Spinal cord (tissue), 10 donors: Measurements from ENCODE around the gene DEPP1. TPM values are rescaled to one million over a fixed set of nuclear protein-coding genes. Genes with fewer than 3 reads are reported as not detected.

Experiments used
- DNase-seq, 6 donors: peaks; one replicate each; pipeline versions ENCODE4 v3.0.0 to v3.0.0-alpha.2; 2013 to 2015; ENCODE audit warnings: low spot score in 6 of 6, low read depth in 4 of 6
- H3K27ac ChIP-seq: one replicate; pipeline ENCODE4 v1.5.1; 2013; ENCODE audit warnings: low read depth, low read length, control low read depth
- H3K27me3 ChIP-seq: one replicate; pipeline ENCODE4 v1.6.1; 2013; ENCODE audit warnings: low read length; ENCODE audit not compliant: control insufficient read depth, insufficient read depth
- H3K36me3 ChIP-seq: one replicate; pipeline ENCODE4 v1.6.1; 2013; ENCODE audit warnings: low read length; ENCODE audit not compliant: control insufficient read depth, insufficient read depth
- H3K4me1 ChIP-seq: one replicate; pipeline ENCODE4 v1.6.1; 2013; ENCODE audit warnings: low read length; ENCODE audit not compliant: control insufficient read depth, insufficient read depth
- H3K4me3 ChIP-seq: one replicate; pipeline ENCODE4 v1.5.1; 2013; ENCODE audit warnings: low read depth, low read length, control low read depth
- H3K9me3 ChIP-seq: one replicate; pipeline ENCODE4 v1.6.1; 2013; ENCODE audit warnings: low read length; ENCODE audit not compliant: control insufficient read depth, insufficient read depth
- WGBS: methylation state at CpG from one replicate; pipeline ENCODE4 v1.1.5; 2013; ENCODE audit warnings: missing lambda C conversion rate; ENCODE audit not compliant: insufficient coverage; 5-methylcytosine and 5-hydroxymethylcytosine counted together
- polyA plus RNA-seq, 2 donors: library from polyadenylated mRNA; unstranded; fragments of 120-200 nt; gene quantifications; one replicate each; pipeline ENCODE4 v1.2.1, GENCODE V29; 2013; ENCODE audit not compliant: insufficient read length in 2 of 2
- total RNA-seq, 2 donors: library from RNA; depleted of rRNA in 1 of 2; stranded (reverse); fragments of 120-200 nt in 1 of 2; fragments of >200 nt in 1 of 2; gene quantifications; one replicate each; pipeline versions ENCODE4 v1.2.3 to v1.2.4, GENCODE V29; 2013 to 2014
- donor health status: healthy.

The DEPP1 gene
- total and polyA plus RNA-seq, 4 donors: 8.1 to 25.2 (median 13.9) TPM

GRCh38 chr10:44994752-44995530 is 16.3 kb upstream of the DEPP1 start:
- Histone ChIP-seq H3K4me3 (no peak overlapping the region), H3K36me3 (peaks cover 37% of the 10 kb centered on the region), H3K4me1 (peaks cover 56% of the 10 kb centered on the region), H3K27ac (peak overlapping the region; percentile 90), H3K9me3 (no peaks in the 10 kb centered on the region), H3K27me3 (no peaks in the 10 kb centered on the region)
- 78% methylated on average over 7 of the region's 9 CpGs for WGBS
- no peak for DNase-seq

GRCh38 chr10:44993922-44994751 is 15.5 kb upstream of the DEPP1 start:
- no peak for DNase-seq
- WGBS: 78% methylated on average over 6 of the region's 11 CpGs
- Histone ChIP-seq H3K36me3 (peaks cover 44% of the 10 kb centered on the region), H3K4me1 (peaks cover 56% of the 10 kb centered on the region), H3K4me3 (no peak overlapping the region), H3K9me3 (no peaks in the 10 kb centered on the region), H3K27ac (no peak overlapping the region), H3K27me3 (no peaks in the 10 kb centered on the region)

DNA sequence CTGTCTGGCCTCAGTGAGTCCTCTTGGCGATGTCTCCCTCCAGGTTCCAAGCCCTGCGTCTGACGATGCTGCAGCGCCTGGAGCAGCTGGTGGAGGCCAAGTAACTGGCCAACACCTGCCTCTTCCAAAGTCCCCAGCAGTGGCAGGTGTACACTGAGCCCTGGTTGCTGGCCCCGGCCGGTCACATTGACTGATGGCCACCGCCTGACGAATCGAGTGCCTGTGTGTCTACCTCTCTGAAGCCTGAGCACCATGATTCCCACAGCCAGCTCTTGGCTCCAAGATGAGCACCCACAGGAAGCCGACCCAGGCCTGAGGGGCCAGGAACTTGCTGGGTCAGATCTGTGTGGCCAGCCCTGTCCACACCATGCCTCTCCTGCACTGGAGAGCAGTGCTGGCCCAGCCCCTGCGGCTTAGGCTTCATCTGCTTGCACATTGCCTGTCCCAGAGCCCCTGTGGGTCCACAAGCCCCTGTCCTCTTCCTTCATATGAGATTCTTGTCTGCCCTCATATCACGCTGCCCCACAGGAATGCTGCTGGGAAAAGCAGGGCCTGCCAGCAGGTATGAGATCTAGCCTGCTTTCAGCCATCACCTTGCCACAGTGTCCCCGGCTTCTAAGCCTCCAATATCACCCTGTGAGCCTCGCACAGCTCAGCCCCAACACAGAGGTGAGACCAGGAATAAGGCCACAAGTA is 14.8 kb upstream of the DEPP1 start:
- Histone ChIP-seq H3K36me3 (peaks cover 45% of the 10 kb centered on the region), H3K9me3 (no peaks in the 10 kb centered on the region), H3K4me3 (no peak overlapping the region), H3K27ac (no peak overlapping the region), H3K4me1 (peaks cover 56% of the 10 kb centered on the region), H3K27me3 (no peaks in the 10 kb centered on the region)
- WGBS: 94% methylated on average over 14 of the region's 14 CpGs
- DNase-seq: no peak

DNA sequence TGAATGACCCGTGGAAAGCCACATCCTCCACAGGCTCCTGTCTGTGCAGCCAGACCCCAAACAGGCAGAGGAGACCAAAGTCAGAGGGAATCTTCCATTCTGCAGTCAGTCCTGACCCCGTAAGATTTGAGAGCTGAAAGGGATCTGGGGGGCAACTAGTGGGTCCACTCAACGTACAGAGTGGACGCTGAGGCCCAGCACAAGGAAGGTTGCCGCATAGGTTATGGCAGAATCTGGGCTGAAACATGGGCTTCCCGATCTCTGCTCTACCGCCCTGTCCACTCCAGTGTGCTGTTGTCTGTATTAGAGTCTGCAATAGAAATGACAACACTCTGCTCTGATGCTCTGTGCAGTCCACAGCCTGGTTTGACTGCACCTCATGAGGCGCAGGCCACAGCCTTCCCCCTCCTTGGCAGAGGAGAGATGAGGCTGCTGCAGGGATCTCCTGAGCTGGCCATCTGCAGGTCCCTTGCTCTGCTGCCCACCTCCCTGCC is 14.2 kb upstream of the DEPP1 start:
- Histone ChIP-seq H3K36me3 (peaks cover 45% of the 10 kb centered on the region), H3K4me1 (peaks cover 56% of the 10 kb centered on the region), H3K9me3 (no peaks in the 10 kb centered on the region), H3K4me3 (no peak overlapping the region), H3K27me3 (no peaks in the 10 kb centered on the region), H3K27ac (no peak overlapping the region)
- no peak for DNase-seq
- WGBS: 98% methylated on average over 8 of the region's 8 CpGs

GRCh38 chr10:44992070-44992731 is 13.6 kb upstream of the DEPP1 start:
- Histone ChIP-seq H3K27ac (no peak overlapping the region), H3K36me3 (peaks cover 45% of the 10 kb centered on the region), H3K4me3 (no peak overlapping the region), H3K27me3 (no peaks in the 10 kb centered on the region), H3K9me3 (no peaks in the 10 kb centered on the region), H3K4me1 (peaks cover 56% of the 10 kb centered on the region)
- 83% methylated on average over 11 of the region's 11 CpGs for WGBS
- no peak for DNase-seq

DNA sequence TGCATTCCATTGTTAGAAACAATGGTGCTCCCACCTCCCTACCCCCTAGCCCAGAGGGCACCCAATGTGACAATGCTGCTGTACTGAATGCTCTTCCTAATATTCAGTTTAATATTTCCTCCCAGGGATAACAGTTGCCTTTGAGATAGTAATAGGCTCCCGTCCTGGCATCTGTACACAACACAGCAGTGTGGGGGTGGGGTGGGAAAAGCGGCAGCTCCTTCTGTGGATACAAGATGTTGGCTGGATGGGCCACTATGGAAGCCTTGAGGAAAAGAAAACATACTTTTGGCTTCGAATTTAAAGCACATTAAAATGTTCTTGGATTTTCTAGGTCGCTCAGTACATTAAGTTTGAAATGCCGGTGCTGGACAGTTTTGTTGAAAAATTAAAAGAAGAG is 13.0 kb upstream of the DEPP1 start:
- WGBS: 71% methylated on average over 2 of the region's 5 CpGs
- H3K27me3 ChIP-seq: no peaks in the 10 kb centered on the region
- no peaks in the 10 kb centered on the region for H3K9me3 ChIP-seq
- peaks cover 50% of the 10 kb centered on the region for H3K4me1 ChIP-seq
- DNase-seq: no peak
- no peak overlapping the region for H3K27ac ChIP-seq
- H3K36me3 ChIP-seq: peaks cover 45% of the 10 kb centered on the region
- no peak overlapping the region for H3K4me3 ChIP-seq

DNA sequence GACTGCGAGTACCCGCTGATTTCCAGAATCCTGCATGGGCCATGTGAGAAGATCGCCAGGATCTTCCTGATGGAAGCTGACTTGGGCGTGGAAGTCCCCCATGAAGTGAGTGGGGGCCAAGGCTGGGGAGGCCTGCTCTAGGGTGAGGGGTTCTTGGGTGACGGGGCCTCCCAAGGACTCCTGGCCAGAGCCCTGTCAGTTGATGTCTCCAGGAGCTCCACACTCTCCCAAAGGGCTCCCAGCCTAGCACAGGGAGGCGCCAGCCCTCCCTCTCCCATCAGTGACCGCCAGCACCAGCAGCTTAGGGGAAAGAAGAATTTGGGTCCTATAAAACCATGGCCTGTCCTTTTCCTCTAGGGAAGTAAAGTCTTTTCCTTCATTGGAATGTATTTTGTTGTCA is 12.4 kb upstream of the DEPP1 start:
- H3K4me3 ChIP-seq: no peak overlapping the region
- DNase-seq: no peak
- no peaks in the 10 kb centered on the region for H3K27me3 ChIP-seq
- H3K27ac ChIP-seq: no peak overlapping the region
- 94% methylated on average over 3 of the region's 7 CpGs for WGBS
- H3K4me1 ChIP-seq: peaks cover 43% of the 10 kb centered on the region
- H3K9me3 ChIP-seq: no peaks in the 10 kb centered on the region
- H3K36me3 ChIP-seq: peaks cover 45% of the 10 kb centered on the region

- Histone ChIP-seq H3K36me3 (peaks cover 49% of the 10 kb centered on the region), H3K27ac (peak overlapping the region; percentile 6), H3K27me3 (no peaks in the 10 kb centered on the region), H3K4me3 (no peak overlapping the region), H3K4me1 (peaks cover 47% of the 10 kb centered on the region), H3K9me3 (no peaks in the 10 kb centered on the region)
- DNase-seq: no peak
- WGBS: 20% methylated on average over 5 of the region's 8 CpGs
Observed at GRCh38 chr10:44990302-44990655, 11.7 kb upstream of the DEPP1 start.

- H3K36me3 ChIP-seq: peaks cover 54% of the 10 kb centered on the region
- no peaks in the 10 kb centered on the region for H3K27me3 ChIP-seq
- no peak for DNase-seq
- no peak overlapping the region for H3K4me3 ChIP-seq
- 90% methylated on average over 6 of the region's 14 CpGs for WGBS
- H3K9me3 ChIP-seq: no peaks in the 10 kb centered on the region
- H3K27ac ChIP-seq: peak overlapping the region; percentile 6
- H3K4me1 ChIP-seq: peaks cover 47% of the 10 kb centered on the region
Observed at GRCh38 chr10:44989597-44990301, 11.1 kb upstream of the DEPP1 start.
